ENCODE data around the gene NCR3LG1. TPM values are rescaled to one million over a fixed set of nuclear protein-coding genes. Genes with fewer than 3 reads are reported as not detected.

Gene NCR3LG1
- total and polyA plus RNA-seq, 4 donors: 0.18 to 0.75 (median 0.38) TPM

DNA sequence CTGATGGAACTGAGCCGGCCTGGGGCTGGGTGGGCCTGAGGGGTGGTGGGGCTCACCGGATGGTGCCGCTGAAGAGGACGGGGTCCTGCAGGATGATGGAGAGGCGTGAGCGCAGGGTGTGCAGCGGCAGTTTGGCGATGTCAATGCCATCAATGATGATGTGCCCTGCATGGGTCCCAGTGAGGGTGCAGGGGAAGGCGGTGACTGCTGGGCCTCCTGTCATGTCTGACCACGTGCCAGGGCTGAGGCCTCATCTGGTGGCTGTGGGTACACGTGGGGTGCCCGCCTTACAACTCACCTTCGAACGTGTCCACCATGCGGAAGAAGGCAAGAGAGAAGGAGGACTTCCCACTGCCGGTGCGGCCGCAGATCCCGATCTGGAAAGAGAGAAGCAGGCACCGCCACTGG is 44.0 kb downstream of the NCR3LG1 start:
- Histone ChIP-seq H3K9me3 (ENCODE audit: control insufficient read depth in 4 of 4, low read length in 3 of 4) (no peaks in the 10 kb centered on the region), H3K27ac (ENCODE audit: low read depth in 1 of 2, low read length in 2 of 2) (no peak overlapping the region), H3K4me3 (ENCODE audit: low read depth in 1 of 3, low read length in 3 of 3) (no peak overlapping the region), H3K4me1 (ENCODE audit: control insufficient read depth in 4 of 4, insufficient read depth in 4 of 4, low read length in 3 of 4) (no peaks in the 10 kb centered on the region), H3K36me3 (ENCODE audit: control insufficient read depth in 4 of 4, insufficient read depth in 3 of 4, low read depth in 1 of 4, low read length in 3 of 4) (no peaks in the 10 kb centered on the region), H3K27me3 (ENCODE audit: control insufficient read depth in 4 of 4, insufficient read depth in 4 of 4, low read length in 3 of 4) (no peaks in the 10 kb centered on the region), H3K9ac (ENCODE audit: low read depth in 1 of 2, low read length in 2 of 2) (no peak overlapping the region)
- 93% methylated on average over 20 of the region's 20 CpGs for WGBS
- DNase-seq (ENCODE audit: low spot score): no peak
- TF ChIP-seq, protein P1, sequence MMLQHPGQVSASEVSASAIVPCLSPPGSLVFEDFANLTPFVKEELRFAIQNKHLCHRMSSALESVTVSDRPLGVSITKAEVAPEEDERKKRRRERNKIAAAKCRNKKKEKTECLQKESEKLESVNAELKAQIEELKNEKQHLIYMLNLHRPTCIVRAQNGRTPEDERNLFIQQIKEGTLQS (IDR thresholded peaks at IDR 0.05): no peak
- no peak for TF ChIP-seq FOXA2 (IDR thresholded peaks at IDR 0.05)
- TF ChIP-seq HNF4G (IDR thresholded peaks at IDR 0.05): no peak
- no peak for TF ChIP-seq GABPA (IDR thresholded peaks at IDR 0.05 in 1 of 2, conservative IDR thresholded peaks at IDR 0.05 in 1 of 2)
- TF ChIP-seq NR2F2 (IDR thresholded peaks at IDR 0.05): no peak
- TF ChIP-seq JUND (IDR thresholded peaks at IDR 0.05): no peak
- TF ChIP-seq RAD21 (IDR thresholded peaks at IDR 0.05): no peak
- TF ChIP-seq, protein P2, sequence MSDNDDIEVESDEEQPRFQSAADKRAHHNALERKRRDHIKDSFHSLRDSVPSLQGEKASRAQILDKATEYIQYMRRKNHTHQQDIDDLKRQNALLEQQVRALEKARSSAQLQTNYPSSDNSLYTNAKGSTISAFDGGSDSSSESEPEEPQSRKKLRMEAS (IDR thresholded peaks at IDR 0.05): no peak

- H3K27me3 ChIP-seq (ENCODE audit: control insufficient read depth in 4 of 4, insufficient read depth in 4 of 4, low read length in 3 of 4): no peaks in the 10 kb centered on the region
- H3K9ac ChIP-seq (ENCODE audit: low read depth in 1 of 2, low read length in 2 of 2): no peak overlapping the region
- DNase-seq (ENCODE audit: low spot score): no peak
- no peak overlapping the region for H3K27ac ChIP-seq (ENCODE audit: low read depth in 1 of 2, low read length in 2 of 2)
- H3K4me3 ChIP-seq (ENCODE audit: low read depth in 1 of 3, low read length in 3 of 3): no peak overlapping the region
- H3K36me3 ChIP-seq (ENCODE audit: control insufficient read depth in 4 of 4, insufficient read depth in 3 of 4, low read depth in 1 of 4, low read length in 3 of 4): no peaks in the 10 kb centered on the region
- TF ChIP-seq GABPA (IDR thresholded peaks at IDR 0.05 in 1 of 2, conservative IDR thresholded peaks at IDR 0.05 in 1 of 2) (no peak), SP1 (IDR thresholded peaks at IDR 0.05) (no peak), RXRA (IDR thresholded peaks at IDR 0.05) (no peak), CTCF (IDR thresholded peaks at IDR 0.05; ENCODE audit: low read depth, low read length, missing input control) (no peak), HNF4G (IDR thresholded peaks at IDR 0.05) (no peak), FOXA1 (IDR thresholded peaks at IDR 0.05) (no peak), EGR1 (IDR thresholded peaks at IDR 0.05; ENCODE audit: low read depth in 2 of 2) (no peak), JUND (IDR thresholded peaks at IDR 0.05) (no peak), NR2F2 (IDR thresholded peaks at IDR 0.05) (no peak), ZBTB33 (IDR thresholded peaks at IDR 0.05) (no peak), FOXA2 (IDR thresholded peaks at IDR 0.05) (no peak), HNF4A (conservative IDR thresholded peaks at IDR 0.05) (no peak), YY1 (IDR thresholded peaks at IDR 0.05) (no peak), TAF1 (conservative IDR thresholded peaks at IDR 0.05) (no peak), RAD21 (IDR thresholded peaks at IDR 0.05) (no peak)
- TF ChIP-seq, protein P1 (IDR thresholded peaks at IDR 0.05): no peak
- TF ChIP-seq, protein P3, sequence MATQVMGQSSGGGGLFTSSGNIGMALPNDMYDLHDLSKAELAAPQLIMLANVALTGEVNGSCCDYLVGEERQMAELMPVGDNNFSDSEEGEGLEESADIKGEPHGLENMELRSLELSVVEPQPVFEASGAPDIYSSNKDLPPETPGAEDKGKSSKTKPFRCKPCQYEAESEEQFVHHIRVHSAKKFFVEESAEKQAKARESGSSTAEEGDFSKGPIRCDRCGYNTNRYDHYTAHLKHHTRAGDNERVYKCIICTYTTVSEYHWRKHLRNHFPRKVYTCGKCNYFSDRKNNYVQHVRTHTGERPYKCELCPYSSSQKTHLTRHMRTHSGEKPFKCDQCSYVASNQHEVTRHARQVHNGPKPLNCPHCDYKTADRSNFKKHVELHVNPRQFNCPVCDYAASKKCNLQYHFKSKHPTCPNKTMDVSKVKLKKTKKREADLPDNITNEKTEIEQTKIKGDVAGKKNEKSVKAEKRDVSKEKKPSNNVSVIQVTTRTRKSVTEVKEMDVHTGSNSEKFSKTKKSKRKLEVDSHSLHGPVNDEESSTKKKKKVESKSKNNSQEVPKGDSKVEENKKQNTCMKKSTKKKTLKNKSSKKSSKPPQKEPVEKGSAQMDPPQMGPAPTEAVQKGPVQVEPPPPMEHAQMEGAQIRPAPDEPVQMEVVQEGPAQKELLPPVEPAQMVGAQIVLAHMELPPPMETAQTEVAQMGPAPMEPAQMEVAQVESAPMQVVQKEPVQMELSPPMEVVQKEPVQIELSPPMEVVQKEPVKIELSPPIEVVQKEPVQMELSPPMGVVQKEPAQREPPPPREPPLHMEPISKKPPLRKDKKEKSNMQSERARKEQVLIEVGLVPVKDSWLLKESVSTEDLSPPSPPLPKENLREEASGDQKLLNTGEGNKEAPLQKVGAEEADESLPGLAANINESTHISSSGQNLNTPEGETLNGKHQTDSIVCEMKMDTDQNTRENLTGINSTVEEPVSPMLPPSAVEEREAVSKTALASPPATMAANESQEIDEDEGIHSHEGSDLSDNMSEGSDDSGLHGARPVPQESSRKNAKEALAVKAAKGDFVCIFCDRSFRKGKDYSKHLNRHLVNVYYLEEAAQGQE (IDR thresholded peaks at IDR 0.05): no peak
- TF ChIP-seq, protein P2 (IDR thresholded peaks at IDR 0.05): no peak
- H3K4me1 ChIP-seq (ENCODE audit: control insufficient read depth in 4 of 4, insufficient read depth in 4 of 4, low read length in 3 of 4): no peaks in the 10 kb centered on the region
- 89% methylated on average over 6 of the region's 6 CpGs for WGBS
- no peaks in the 10 kb centered on the region for H3K9me3 ChIP-seq (ENCODE audit: control insufficient read depth in 4 of 4, low read length in 3 of 4)
These were observed 44.4 kb downstream of the NCR3LG1 start for GRCh38 chr11:17395978-17396377.
